PFSK-1 (cell line): Measurements from ENCODE around the gene CPPED1.

Experiments
- FOXP2 ChIP-seq: optimal IDR thresholded peaks from 2 replicates; pipeline ENCODE3; 2011; ENCODE audit warnings: borderline replicate concordance, control low read depth, inconsistent platforms; ENCODE audit not compliant: insufficient read depth; ENCODE audit errors: extremely low read length, extremely low read depth
- POLR2AphosphoS5 ChIP-seq: IDR thresholded peaks from 2 replicates; pipeline ENCODE4 v1.6.1; 2012; ENCODE audit warnings: low read depth, mild to moderate bottlenecking, control low read depth, low read length, moderate library complexity
- REST ChIP-seq, 2 experiments: IDR thresholded peaks; 2 replicates each; pipeline versions ENCODE4 v1.6.1 to v1.8.0; 2011 to 2012; ENCODE audit warnings: low read depth in 2 of 2, low read length in 2 of 2, control low read depth in 1 of 2, inconsistent platforms in 1 of 2, mild to moderate bottlenecking in 1 of 2, moderate library complexity in 1 of 2; ENCODE audit not compliant: insufficient read depth in 1 of 2
- SIN3A ChIP-seq: IDR thresholded peaks from 2 replicates; pipeline ENCODE4 v1.6.1; 2012; ENCODE audit warnings: mild to moderate bottlenecking, low read length, moderate library complexity, borderline replicate concordance; ENCODE audit not compliant: insufficient read depth
- TAF1 ChIP-seq: IDR thresholded peaks from 2 replicates; pipeline ENCODE4 v1.6.1; 2012; ENCODE audit warnings: low read length, control low read depth, borderline replicate concordance; ENCODE audit not compliant: insufficient read depth

- TF ChIP-seq REST (IDR thresholded peaks at IDR 0.05; ENCODE audit: insufficient read depth in 1 of 2, low read depth in 2 of 2, low read length in 2 of 2) (no peak), SIN3A (no peak), POLR2AphosphoS5 (no peak), TAF1 (no peak), FOXP2 (no peak)
Measured at GRCh38 chr16:12675046-12675445, 128.6 kb downstream of the CPPED1 start.
